GM18951 (cell line): ENCODE measurements around the gene DCLK1.

ENCODE experiments used
- POLR2A ChIP-seq: IDR thresholded peaks from 4 replicates; pipeline ENCODE4 v1.6.1; 2011; ENCODE audit warnings: mild to moderate bottlenecking; ENCODE audit not compliant: insufficient read length, insufficient read depth; ENCODE audit errors: extremely low read depth
- in situ Hi-C: fragments of 300-500 bp; cut with MboI; formaldehyde crosslinking; loops from one replicate; pipeline ENCODE4 v1.12.0; 2022; ENCODE audit warnings: low sequenced_read_pairs, mixed read lengths, inconsistent platforms; ENCODE audit not compliant: unreplicated experiment

The DCLK1 gene

DNA sequence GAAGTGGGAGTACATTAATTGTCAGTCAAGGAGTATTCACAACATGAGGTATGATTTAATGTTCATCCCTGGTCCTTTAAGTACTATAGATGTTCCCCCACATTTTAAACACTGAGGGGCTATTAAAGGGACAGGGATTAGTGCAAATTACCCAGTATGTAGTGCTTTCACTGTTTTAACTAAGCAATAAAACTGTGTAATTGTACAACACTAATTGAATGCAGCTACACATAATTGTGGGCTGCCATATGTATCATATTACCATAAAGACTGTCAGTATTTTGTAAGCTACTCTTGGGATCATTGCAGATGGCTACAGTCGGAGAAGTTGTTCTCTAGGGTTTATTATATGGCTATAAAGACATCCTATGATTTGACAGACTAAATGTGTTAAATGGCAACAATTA, 316.6 kb downstream of the DCLK1 start:
- in situ Hi-C loops, result no loop called here
- no peak for TF ChIP-seq POLR2A

DNA sequence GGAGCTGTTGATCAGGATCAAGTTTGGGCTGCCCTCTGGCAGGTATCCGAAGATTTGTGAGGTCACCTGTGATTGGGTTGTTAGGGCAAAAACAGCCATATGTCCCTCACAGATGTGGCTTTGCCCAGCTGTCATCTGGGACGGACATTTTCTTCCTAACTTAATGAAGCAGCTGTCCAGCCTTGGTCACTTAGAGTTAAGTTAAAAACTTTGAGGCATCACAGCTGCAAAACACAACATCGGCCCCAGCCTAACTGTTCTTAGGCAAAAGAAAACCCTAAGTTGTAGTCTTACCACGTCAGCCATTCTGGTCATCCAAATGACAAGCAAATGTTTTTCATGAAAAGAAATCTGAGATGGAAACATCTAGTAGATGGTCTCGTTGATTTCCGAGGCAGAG, 318.4 kb downstream of the DCLK1 start:
- in situ Hi-C loops, result no loop called here
- no peak for TF ChIP-seq POLR2A

DNA sequence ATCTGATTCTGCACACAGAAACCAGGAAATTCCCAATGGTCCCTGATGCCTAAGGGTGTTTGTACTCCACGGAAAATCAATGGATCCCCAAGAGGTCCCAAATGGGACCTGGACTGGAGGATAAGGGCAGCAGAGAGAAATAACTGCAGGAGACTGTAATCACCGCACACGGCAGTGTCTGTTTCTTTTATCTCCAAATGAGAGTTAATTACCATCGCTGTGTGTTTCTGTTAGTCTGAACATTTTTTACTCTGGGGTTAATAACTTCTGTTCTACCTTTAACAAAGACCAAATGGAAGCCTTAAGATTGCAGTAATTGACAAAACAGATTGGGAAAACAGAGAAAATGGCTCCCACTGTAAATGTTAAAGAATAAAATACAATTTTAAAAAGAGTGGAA, 320.9 kb downstream of the DCLK1 start:
- in situ Hi-C loops, result no loop called here
- no peak for TF ChIP-seq POLR2A

DNA sequence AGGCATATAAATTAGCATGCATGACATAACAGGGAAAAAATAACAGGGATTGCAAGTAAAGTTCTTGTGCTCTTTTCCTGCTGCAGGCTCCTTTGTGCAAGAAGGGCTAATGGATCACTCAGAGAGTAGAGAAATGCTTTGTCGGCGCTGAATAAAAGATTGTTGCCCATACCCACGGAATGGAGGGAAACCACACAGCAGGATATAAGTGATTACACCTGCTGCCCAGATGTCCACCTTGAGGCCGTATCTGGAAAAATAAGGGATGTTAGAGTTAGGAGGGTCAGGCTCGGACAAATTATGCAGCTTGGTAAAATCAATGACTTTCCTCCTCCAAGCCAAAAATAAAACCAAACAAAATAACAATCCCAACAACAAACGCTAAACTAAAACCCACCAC, 322.3 kb downstream of the DCLK1 start:
- no peak for TF ChIP-seq POLR2A
- in situ Hi-C loops, result no loop called here

DNA sequence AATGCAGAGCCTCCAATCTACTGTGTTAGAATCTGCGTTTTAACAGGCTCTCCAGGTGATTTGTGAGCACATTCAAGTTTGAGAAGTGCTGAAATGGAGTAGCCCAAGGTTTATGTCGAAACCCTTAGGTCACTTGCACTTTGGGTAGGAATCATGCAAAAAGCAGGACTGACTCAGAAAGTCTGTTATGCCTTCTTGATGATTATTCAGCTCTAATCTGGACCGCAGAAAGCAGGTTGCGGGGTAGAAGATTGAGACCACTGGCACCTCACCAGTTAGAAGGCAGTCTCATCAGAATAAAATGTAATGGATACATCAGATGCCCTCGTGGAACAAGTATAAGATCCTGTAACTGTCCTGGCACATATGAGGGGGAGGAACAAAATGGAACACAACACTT, 326.3 kb downstream of the DCLK1 start:
- TF ChIP-seq POLR2A, result no peak
- in situ Hi-C loops, result no loop called here

DNA sequence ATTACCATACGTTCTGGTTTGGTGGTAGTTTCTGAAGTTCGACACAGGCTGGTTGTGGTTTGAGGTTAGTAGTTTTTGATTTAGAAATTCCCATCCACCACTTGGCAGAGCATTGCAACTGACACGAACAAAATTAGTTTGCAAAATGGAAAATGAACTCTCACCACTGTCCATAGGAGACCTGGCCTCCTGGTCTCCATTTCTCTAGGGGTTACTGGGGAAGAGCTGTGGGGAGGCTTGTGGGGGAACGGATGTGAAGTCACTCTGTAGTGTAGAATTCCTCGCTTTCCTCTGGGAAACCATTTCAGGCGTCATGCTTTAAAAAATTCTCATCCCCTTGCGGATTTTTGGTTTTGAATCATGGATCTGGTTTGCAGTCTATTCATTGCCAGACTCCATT, 333.2 kb downstream of the DCLK1 start:
- in situ Hi-C loops, result no loop called here

DNA sequence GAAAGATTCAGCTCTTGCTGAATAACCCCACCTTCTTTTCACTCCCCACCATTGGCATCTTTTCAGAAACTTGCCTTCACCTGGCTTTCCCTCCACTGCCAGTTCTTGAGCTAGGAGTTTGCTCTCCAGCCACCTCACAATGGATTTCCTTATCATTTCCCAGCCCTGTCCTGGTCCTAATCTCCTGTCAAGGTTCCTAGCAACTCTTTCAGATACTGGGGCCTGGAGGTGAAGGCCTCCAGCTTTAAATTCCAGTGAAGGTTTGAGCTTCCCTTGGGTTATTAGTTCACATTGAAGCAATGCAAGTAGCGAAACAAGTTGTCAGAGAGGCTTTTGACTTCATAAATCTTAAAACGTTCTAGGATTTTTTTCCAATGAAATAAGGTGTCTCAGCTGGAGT, 333.9 kb downstream of the DCLK1 start:
- in situ Hi-C loops, result no loop called here
- TF ChIP-seq POLR2A, result no peak

More for the DNA sequence above, 333.2 kb downstream of the DCLK1 start:
- no peak for TF ChIP-seq POLR2A

DNA sequence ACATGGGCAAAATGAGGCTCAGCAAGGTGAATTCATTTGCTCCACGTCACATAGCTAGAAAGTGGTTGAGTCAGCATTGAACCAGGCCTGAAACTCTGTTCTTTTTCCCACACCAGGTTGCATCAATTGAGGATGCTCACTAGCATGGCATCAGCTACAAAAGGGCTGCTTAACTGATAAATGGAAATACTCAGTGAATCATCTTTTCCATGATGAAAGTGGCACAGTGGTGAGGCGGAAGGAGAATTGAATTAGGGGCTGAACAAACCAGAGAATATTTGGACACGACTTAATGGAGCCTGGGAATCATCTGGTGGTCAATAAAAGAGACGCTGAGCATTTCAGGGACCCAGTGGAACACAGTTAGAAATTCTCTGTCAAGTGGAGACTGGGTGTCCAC, 334.6 kb downstream of the DCLK1 start:
- no peak for TF ChIP-seq POLR2A
- in situ Hi-C loops, result no loop called here

DNA sequence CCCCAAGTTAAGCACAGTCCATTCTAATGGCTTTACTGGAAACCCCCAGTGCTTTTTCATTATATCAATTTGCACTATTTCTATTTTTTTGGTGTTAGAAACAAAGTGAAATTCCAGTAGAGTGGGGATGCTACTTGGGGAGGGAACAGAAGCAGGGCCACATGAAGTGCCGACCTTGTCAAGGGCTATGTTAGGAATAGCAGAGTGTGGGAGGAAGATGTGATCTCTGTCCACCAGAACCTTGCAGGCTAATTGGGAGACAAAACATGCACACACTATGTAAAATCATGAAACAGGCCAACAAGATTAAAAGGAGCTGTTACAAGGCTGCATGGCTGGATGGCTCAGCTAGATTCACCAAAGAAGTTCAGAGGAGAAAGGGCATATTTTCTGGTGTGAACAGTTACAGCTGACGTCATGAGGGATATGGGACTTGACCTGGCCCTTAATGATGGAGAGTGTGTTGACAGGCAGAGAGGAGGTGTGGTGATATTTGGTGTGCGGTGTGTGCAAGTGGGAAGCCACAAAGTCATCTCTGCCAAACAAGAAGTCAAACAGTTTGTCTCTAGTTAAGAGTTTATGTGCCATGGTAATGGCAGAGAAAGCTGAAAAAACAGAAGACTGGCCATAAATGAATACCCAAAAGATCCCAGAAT, 336.3 kb downstream of the DCLK1 start:
- in situ Hi-C loops, result no loop called here

DNA sequence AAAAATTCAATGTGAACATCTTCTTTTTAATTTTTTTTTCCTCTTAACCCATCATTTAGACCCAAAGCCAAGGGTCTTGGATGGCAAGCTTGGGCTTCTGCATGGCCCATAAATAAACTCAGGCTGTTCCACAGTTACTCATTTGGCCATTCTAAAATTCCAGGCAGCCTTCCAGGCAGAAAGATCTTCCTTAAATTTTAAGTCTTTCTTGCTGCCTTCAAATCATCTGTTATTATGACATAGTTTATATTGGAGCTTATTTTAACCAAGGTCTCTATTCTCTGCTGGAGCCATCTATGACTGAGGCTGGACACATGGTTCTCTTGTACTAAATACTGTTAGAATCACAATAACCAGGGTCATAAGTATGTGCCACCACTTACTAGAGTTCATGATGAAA, 337.4 kb downstream of the DCLK1 start:
- TF ChIP-seq POLR2A, result no peak
- in situ Hi-C loops, result no loop called here

More for the DNA sequence above, 336.3 kb downstream of the DCLK1 start:
- no peak for TF ChIP-seq POLR2A

DNA sequence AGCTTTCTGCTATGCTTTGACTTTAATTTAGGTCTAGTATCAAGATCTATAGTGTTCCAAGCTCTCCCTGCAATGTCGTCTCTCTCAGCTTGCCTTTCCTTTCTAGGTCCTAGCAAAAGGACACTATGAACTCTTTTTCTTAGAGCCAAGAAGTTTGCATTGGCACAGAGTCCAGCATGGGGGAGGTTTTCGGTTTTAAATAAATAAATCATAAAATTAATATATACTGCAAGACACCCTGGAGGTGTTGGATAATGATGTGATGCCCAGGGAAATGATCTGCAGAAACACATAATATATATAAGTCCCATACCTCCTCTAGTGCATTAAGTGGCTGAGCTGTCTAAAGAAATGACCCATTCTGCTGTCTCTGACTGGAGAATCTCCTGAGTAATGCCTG, 338.3 kb downstream of the DCLK1 start:
- TF ChIP-seq POLR2A, result no peak
- in situ Hi-C loops, result no loop called here

DNA sequence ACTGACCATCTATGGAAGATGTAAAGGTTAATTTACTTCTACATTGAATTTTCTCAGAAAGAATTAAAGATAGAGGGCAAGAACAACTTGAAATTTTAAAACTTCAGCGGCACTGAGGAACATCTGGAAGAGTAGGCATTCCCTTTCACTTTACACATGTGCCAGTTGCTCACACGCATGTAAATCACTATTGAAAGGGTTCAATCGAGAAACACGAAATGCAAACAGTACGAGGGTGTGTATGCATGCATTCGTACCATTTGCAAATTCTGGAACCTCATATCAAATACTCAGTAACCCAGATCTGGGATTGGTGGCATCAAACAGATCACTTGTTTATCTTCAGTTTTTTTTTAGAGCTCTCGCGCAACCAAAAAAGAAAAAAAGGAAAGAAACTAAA, 339.2 kb downstream of the DCLK1 start:
- in situ Hi-C loops, result no loop called here
- no peak for TF ChIP-seq POLR2A

DNA sequence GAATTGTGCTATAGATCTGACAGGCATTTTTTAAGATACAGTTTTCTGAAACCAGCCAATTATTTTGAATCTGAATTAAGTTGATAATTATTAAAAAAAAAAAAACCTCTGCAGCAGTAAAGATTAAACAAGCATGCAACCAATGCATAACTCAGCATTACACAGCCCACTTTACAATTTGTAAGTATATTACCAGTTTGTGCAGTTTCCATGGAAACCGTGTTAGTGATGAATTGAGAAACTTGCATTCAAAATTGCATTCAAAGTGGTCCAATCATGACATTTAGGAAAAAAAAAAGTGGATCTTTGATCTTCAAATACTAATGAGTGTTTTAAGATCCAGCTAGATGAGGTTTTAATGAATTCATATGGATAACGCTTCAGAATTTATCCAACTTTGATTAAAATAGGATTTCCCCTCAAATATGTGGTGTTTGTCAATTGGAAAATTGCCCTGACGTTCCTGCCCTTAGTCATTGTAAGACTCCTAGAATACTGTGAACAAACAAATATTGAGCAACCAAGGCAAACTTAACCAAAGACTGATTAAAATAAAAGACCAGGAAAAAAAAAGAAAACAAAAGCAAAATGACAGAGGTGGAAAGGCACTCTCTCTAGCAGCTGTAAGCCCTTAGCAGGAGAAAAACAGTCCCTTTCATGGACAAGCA, 339.9 kb downstream of the DCLK1 start:
- no peak for TF ChIP-seq POLR2A
- in situ Hi-C loops, result no loop called here
